OCI-LY1 (cell line): ENCODE measurements around the gene ASPHD1.

ENCODE experiments used
- CTCF ChIP-seq: fragments of 200-600 bp; sonication (generic), shearing (Covaris generic); IDR thresholded peaks from 2 replicates; pipeline ENCODE4 v1.5.1; 2017; ENCODE audit warnings: mild to moderate bottlenecking, antibody characterized with exemption, low read length, moderate library complexity, mixed read lengths
- EZH2 ChIP-seq: fragments of 200-600 bp; sonication (generic), shearing (Covaris generic); IDR thresholded peaks from 2 replicates; pipeline ENCODE4 v1.8.0; 2017; ENCODE audit warnings: borderline replicate concordance, mixed run types, mild to moderate bottlenecking, antibody characterized with exemption, low read length, moderate library complexity, mixed read lengths

GRCh38 chr16:29909391-29909790 is 9.1 kb downstream of the ASPHD1 start:
- no peak for TF ChIP-seq CTCF
- no peak for TF ChIP-seq EZH2
